GM13977 (cell line): ENCODE data around the gene GGA1.
A peak's percentile ranks its signal among the peaks of the same experiment; 100 is the strongest.

Experiments
- DNase-seq: peaks from one replicate; pipeline ENCODE4 v3.0.0; 2012; ENCODE audit warnings: low spot score
- in situ Hi-C: fragments of 300-500 bp; cut with MboI; formaldehyde crosslinking; loops from one replicate; pipeline ENCODE4 v1.12.0; 2022; ENCODE audit warnings: low sequenced_read_pairs, low pct_unique_long_range_greater_than_20kb, mixed read lengths, inconsistent platforms; ENCODE audit not compliant: unreplicated experiment
- TF ChIP-seq, protein P1 (sequence below): IDR thresholded peaks from 2 replicates; pipeline ENCODE4 v1.5.1; 2012; ENCODE audit warnings: mild to moderate bottlenecking, control low read depth; ENCODE audit not compliant: insufficient read depth; ENCODE audit errors: extremely low read depth, missing control alignments

Gene GGA1

GRCh38 chr22:37562049-37562875 lies 46.4 kb upstream of the GGA1 start:
- no peak for DNase-seq
- TF ChIP-seq, protein P1, sequence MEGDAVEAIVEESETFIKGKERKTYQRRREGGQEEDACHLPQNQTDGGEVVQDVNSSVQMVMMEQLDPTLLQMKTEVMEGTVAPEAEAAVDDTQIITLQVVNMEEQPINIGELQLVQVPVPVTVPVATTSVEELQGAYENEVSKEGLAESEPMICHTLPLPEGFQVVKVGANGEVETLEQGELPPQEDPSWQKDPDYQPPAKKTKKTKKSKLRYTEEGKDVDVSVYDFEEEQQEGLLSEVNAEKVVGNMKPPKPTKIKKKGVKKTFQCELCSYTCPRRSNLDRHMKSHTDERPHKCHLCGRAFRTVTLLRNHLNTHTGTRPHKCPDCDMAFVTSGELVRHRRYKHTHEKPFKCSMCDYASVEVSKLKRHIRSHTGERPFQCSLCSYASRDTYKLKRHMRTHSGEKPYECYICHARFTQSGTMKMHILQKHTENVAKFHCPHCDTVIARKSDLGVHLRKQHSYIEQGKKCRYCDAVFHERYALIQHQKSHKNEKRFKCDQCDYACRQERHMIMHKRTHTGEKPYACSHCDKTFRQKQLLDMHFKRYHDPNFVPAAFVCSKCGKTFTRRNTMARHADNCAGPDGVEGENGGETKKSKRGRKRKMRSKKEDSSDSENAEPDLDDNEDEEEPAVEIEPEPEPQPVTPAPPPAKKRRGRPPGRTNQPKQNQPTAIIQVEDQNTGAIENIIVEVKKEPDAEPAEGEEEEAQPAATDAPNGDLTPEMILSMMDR = no peak
- in situ Hi-C loops = no loop called here

DNA sequence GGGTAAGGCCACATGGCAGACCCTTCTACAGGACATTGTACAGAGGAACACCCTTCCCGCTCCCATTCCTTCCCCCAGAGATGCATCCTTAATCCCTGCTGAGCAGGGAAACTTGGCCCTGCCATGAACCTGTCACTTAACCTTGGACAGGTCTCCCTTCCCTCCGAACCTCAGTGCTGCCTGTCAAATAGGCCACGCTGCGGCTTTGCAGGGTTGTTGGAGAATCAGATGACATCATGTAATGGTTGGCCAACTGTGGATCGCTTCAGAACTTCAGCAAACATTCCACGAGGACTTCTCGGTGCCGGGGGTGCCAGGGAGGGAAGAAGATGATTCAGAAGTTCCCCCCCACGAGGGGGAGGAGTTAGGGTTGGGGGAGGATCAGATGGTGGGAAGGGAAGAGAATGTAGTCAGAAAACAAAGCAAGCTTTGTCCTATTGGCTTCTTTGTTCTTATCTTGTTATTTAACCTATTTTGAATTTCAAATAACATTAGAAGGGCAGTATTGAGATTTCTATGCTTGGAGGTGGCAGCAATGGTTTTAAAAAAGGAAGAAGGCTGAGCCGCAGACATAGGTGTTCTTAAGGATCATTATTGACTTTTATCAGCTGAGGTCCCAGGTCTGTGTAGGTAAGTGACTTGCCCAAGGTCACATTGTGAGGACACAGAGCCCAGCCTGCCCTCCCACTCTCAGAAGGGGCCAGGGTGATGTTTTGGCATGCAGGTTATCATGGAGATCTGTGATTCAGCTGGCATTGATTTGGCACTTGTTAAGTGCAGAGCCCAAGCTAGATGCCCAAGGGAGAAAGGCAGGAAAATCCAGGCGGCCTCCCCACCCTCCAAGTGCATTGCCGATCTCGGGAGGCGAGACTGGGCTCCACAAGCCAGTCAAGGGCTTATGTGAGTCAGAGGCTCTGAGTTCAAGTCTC lies 45.2 kb upstream of the GGA1 start:
- in situ Hi-C loops = no loop called here
- TF ChIP-seq, protein P1 = no peak
- no peak for DNase-seq

- in situ Hi-C loops = no loop called here
- TF ChIP-seq, protein P1 = no peak
- DNase-seq = no peak
These were observed 44.4 kb upstream of the GGA1 start for GRCh38 chr22:37564111-37564711.

- no peak for DNase-seq
- TF ChIP-seq, protein P1 = no peak
- in situ Hi-C loops = no loop called here
These were observed 42.8 kb upstream of the GGA1 start for GRCh38 chr22:37565830-37566229.

GRCh38 chr22:37566329-37566837 lies 42.3 kb upstream of the GGA1 start:
- in situ Hi-C loops = no loop called here
- peak; percentile 59 for DNase-seq
- TF ChIP-seq, protein P1 = no peak

- TF ChIP-seq, protein P1 = peak; percentile 95
- DNase-seq = peak; percentile 92
- in situ Hi-C loops = no loop called here
These were observed 41.5 kb upstream of the GGA1 start for GRCh38 chr22:37566903-37567798.
